Caco-2 (cell line): ENCODE results near the gene GNB5. TPM values are rescaled to one million over a fixed set of nuclear protein-coding genes. Genes with fewer than 3 reads are reported as not detected.

ENCODE experiments used
- BruUV-seq: library from RNA; stranded (reverse); fragments of 400-500 nt; replicated peaks from 2 replicates; lab custom pipeline; 2021; lab: Mats Ljungman, UMichigan
- CTCF ChIA-PET: fragments of 300-600 bp; sonication (Branson Sonifier 250); formaldehyde crosslinking; loops from one replicate; lab custom pipeline; 2022; ENCODE audit warnings: antibody characterized with exemption; lab: Charles Lee
- POLR2A ChIA-PET: fragments of 300-600 bp; sonication (Branson Sonifier 250); formaldehyde crosslinking; loops from one replicate; lab custom pipeline; 2022; ENCODE audit warnings: antibody characterized with exemption; lab: Charles Lee
- DNase-seq, 2 experiments: peaks; one replicate each; pipeline versions ENCODE4 v3.0.0 to v3.0.0-alpha.2; 2020 to 2022
- H3K27me3 ChIP-seq: replicated peaks from 2 replicates; pipeline ENCODE4 v1.6.0; 2011; ENCODE audit warnings: low read length; ENCODE audit not compliant: control insufficient read depth, insufficient read depth
- H3K36me3 ChIP-seq: 2 replicates; pipeline ENCODE4 v1.5.1; 2011; ENCODE audit warnings: low read length; ENCODE audit not compliant: control insufficient read depth, insufficient read depth
- H3K4me1 ChIP-seq: fragments of 250-450 bp; sonication (Bioruptor Pico); 2 replicates; pipeline ENCODE4 v1.5.1; 2020; ENCODE audit warnings: mild to moderate bottlenecking
- H3K4me3 ChIP-seq: 2 replicates; pipeline ENCODE4 v1.5.1; 2011; ENCODE audit warnings: low read depth, mild to moderate bottlenecking, control low read depth, low read length
- H3K9me3 ChIP-seq: fragments of 250-450 bp; sonication (Bioruptor Pico); 2 replicates; pipeline ENCODE4 v1.5.1; 2020; ENCODE audit warnings: mild to moderate bottlenecking, moderate library complexity
- H3K27ac Mint-ChIP-seq: one replicate; pipeline ENCODE4 v1.8.0; 2022; ENCODE audit warnings: mixed read lengths; ENCODE audit not compliant: unreplicated experiment
- H3K27me3 Mint-ChIP-seq: one replicate; pipeline ENCODE4 v1.8.0; 2022; ENCODE audit warnings: mixed read lengths; ENCODE audit not compliant: insufficient read depth, unreplicated experiment
- H3K36me3 Mint-ChIP-seq: one replicate; pipeline ENCODE4 v1.8.0; 2022; ENCODE audit warnings: mild to moderate bottlenecking, mixed read lengths; ENCODE audit not compliant: insufficient read depth, unreplicated experiment
- H3K4me1 Mint-ChIP-seq: one replicate; pipeline ENCODE4 v1.8.0; 2022; ENCODE audit warnings: low read depth, mixed read lengths; ENCODE audit not compliant: unreplicated experiment
- H3K4me3 Mint-ChIP-seq: one replicate; pipeline ENCODE4 v1.8.0; 2022; ENCODE audit warnings: mild to moderate bottlenecking, moderate library complexity, mixed read lengths; ENCODE audit not compliant: unreplicated experiment
- H3K9me3 Mint-ChIP-seq: one replicate; pipeline ENCODE4 v1.8.0; 2022; ENCODE audit warnings: mixed read lengths; ENCODE audit not compliant: unreplicated experiment
- intact Hi-C: fragments of 100-400 bp; cut with micrococcal nuclease; formaldehyde crosslinking; loops from one replicate; pipeline ENCODE4 v1.10.0; 2022; ENCODE audit not compliant: unreplicated experiment
- total RNA-seq: library from RNA; stranded (reverse); gene quantifications from 2 replicates; pipeline ENCODE4 v1.2.3, GENCODE V29; 2022
- TF ChIP-seq, protein P1 (sequence below), 2 experiments: fragments of 200-600 bp in 1 of 2; IDR thresholded peaks; 1 replicate in 1 of 2; 2 replicates in 1 of 2; pipeline versions ENCODE4 v1.5.1 to v1.8.0; 2011 to 2022; ENCODE audit warnings: antibody characterized with exemption in 1 of 2, control low read depth in 1 of 2, inconsistent platforms in 1 of 2, low read depth in 1 of 2, low read length in 1 of 2, mild to moderate bottlenecking in 1 of 2, moderate library complexity in 1 of 2; ENCODE audit not compliant: insufficient read depth in 1 of 2, severe bottlenecking in 1 of 2, unreplicated experiment in 1 of 2

GNB5 gene
- total RNA-seq, 1 experiment from 2014 or later, result 23.2 TPM

DNA sequence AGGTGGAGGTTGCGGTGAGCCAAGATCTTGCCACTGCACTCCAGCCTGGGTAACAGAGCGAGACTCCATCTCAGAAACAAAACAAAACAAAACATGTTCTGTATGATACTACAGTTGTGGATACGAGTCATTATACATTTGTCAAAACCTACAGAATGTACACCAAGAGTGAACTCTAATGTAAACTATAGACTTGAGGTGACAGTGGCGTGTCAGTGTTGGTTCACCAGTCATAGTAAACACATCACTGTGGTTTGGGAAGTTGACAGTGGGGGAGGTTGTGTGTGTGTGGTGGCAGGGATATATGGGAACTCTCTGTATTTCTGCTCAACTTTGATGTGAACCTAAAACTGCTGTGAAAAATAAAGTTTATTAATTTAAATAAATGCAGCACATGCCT is 33.0 kb upstream of the GNB5 start:
- peaks cover 21% of the 10 kb centered on the region for H3K36me3 Mint-ChIP-seq
- peaks cover 3% of the 10 kb centered on the region for H3K36me3 ChIP-seq
- H3K27ac Mint-ChIP-seq, result no peak overlapping the region
- TF ChIP-seq, protein P1, sequence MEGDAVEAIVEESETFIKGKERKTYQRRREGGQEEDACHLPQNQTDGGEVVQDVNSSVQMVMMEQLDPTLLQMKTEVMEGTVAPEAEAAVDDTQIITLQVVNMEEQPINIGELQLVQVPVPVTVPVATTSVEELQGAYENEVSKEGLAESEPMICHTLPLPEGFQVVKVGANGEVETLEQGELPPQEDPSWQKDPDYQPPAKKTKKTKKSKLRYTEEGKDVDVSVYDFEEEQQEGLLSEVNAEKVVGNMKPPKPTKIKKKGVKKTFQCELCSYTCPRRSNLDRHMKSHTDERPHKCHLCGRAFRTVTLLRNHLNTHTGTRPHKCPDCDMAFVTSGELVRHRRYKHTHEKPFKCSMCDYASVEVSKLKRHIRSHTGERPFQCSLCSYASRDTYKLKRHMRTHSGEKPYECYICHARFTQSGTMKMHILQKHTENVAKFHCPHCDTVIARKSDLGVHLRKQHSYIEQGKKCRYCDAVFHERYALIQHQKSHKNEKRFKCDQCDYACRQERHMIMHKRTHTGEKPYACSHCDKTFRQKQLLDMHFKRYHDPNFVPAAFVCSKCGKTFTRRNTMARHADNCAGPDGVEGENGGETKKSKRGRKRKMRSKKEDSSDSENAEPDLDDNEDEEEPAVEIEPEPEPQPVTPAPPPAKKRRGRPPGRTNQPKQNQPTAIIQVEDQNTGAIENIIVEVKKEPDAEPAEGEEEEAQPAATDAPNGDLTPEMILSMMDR (IDR thresholded peaks at IDR 0.05; ENCODE audit: insufficient read depth in 1 of 2, low read depth in 1 of 2, low read length in 1 of 2, severe bottlenecking in 1 of 2, unreplicated experiment in 1 of 2), result no peak
- CTCF ChIA-PET, result no interaction called here
- no TSS peak for BruUV-seq
- H3K4me1 ChIP-seq, result no peaks in the 10 kb centered on the region
- H3K27me3 Mint-ChIP-seq, result no peaks in the 10 kb centered on the region
- no peaks in the 10 kb centered on the region for H3K4me1 Mint-ChIP-seq
- no peak for DNase-seq
- POLR2A ChIA-PET, result no interaction called here
- no peaks in the 10 kb centered on the region for H3K27me3 ChIP-seq
- intact Hi-C loops, result no loop called here
- H3K9me3 Mint-ChIP-seq, result no peaks in the 10 kb centered on the region
- H3K4me3 ChIP-seq, result no peak overlapping the region
- H3K9me3 ChIP-seq, result no peaks in the 10 kb centered on the region
- H3K4me3 Mint-ChIP-seq, result no peak overlapping the region

DNA sequence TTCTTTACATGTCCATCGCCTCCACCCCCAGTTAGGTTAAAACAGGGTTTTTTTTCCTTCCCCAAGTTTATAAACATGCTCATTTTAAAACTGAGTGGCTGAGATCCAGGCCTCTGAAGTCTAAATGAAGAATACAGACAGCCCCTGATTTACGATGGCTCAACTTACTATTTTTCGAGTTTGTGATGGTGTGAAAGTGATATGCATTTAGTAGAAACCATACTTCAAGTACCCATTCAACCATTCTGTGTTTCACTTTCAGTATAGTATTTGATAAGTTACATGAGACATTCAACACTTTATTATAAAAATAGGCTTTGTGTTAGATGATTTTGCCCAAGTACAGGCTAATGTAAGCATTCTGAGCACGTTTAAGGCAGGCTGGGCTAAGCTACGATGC is 30.5 kb upstream of the GNB5 start:
- intact Hi-C loops, result no loop called here
- Mint-ChIP-seq H3K36me3 (peaks cover 14% of the 10 kb centered on the region), H3K27ac (no peak overlapping the region), H3K9me3 (no peaks in the 10 kb centered on the region), H3K4me1 (no peaks in the 10 kb centered on the region), H3K27me3 (no peaks in the 10 kb centered on the region), H3K4me3 (no peak overlapping the region)
- Histone ChIP-seq H3K4me1 (no peaks in the 10 kb centered on the region), H3K9me3 (no peaks in the 10 kb centered on the region), H3K4me3 (no peak overlapping the region), H3K36me3 (peaks cover 3% of the 10 kb centered on the region), H3K27me3 (no peaks in the 10 kb centered on the region)
- CTCF ChIA-PET, result no interaction called here
- DNase-seq, result no peak
- TF ChIP-seq, protein P1 (IDR thresholded peaks at IDR 0.05; ENCODE audit: insufficient read depth in 1 of 2, low read depth in 1 of 2, low read length in 1 of 2, severe bottlenecking in 1 of 2, unreplicated experiment in 1 of 2), result no peak
- BruUV-seq, result no TSS peak
- POLR2A ChIA-PET, result no interaction called here

DNA sequence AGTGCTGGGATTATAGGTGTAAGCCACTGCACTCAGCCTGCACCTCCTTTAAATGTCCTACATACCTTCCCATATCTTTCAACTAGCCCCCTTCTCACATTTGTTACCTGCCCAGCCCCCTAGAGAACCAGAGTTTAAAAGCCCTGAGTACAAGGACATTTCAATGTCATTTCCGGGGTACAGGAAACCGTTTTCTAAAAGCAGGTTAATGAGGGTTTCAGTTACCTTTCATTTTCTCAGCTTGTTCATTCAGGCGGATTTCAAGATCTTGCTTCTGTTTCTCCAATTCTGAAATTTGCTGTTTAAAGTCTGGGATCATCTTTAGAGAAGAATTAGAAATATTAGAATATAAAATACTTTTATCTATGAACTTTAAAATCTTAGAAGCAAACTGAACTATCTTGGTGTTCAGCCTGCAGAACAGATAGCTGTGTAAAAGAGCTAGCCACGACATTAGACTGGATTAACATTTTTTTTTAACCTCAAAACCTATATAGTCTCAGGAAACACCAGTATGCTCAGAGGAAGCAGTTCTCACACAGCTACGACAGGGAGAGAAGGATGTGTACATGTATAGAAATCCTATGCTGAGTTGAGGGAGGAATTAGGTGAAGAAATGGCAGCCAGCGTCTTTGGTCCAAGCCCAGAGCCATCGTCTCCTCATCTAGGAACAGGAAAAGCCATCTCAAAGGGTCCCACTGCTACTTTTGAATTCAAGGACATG is 29.9 kb upstream of the GNB5 start:
- Mint-ChIP-seq H3K9me3 (no peaks in the 10 kb centered on the region), H3K36me3 (peaks cover 14% of the 10 kb centered on the region), H3K27me3 (no peaks in the 10 kb centered on the region), H3K4me1 (no peaks in the 10 kb centered on the region), H3K4me3 (no peak overlapping the region), H3K27ac (no peak overlapping the region)
- no peaks in the 10 kb centered on the region for H3K9me3 ChIP-seq
- ChIA-PET CTCF (no interaction called here), POLR2A (no interaction called here)
- intact Hi-C loops, result no loop called here
- no peak overlapping the region for H3K4me3 ChIP-seq
- DNase-seq, result no peak
- H3K4me1 ChIP-seq, result no peaks in the 10 kb centered on the region
- TF ChIP-seq, protein P1 (IDR thresholded peaks at IDR 0.05; ENCODE audit: insufficient read depth in 1 of 2, low read depth in 1 of 2, low read length in 1 of 2, severe bottlenecking in 1 of 2, unreplicated experiment in 1 of 2), result no peak
- H3K36me3 ChIP-seq, result peaks cover 3% of the 10 kb centered on the region
- H3K27me3 ChIP-seq, result no peaks in the 10 kb centered on the region
- no TSS peak for BruUV-seq
